Muscle layer of duodenum (tissue), 2 donors: Measurements from ENCODE around the gene CWC27.

Experiments used
- H3K27ac ChIP-seq: one replicate; pipeline ENCODE4 v1.7.0; 2013; ENCODE audit warnings: mild to moderate bottlenecking, low read length
- H3K27me3 ChIP-seq: one replicate; pipeline ENCODE4 v1.7.0; 2013; ENCODE audit warnings: low read depth, mild to moderate bottlenecking, control low read depth, low read length
- H3K36me3 ChIP-seq, 2 donors: one replicate each; pipeline ENCODE4 v1.7.0; 2013; ENCODE audit warnings: low read length in 2 of 2, control low read depth in 1 of 2, mild to moderate bottlenecking in 1 of 2; ENCODE audit not compliant: insufficient read depth in 2 of 2, control insufficient read depth in 1 of 2
- H3K4me1 ChIP-seq, 2 donors: one replicate each; pipeline ENCODE4 v1.7.0; 2013; ENCODE audit warnings: low read length in 2 of 2, mild to moderate bottlenecking in 2 of 2, control low read depth in 1 of 2, moderate library complexity in 1 of 2; ENCODE audit not compliant: insufficient read depth in 2 of 2, control insufficient read depth in 1 of 2
- H3K4me3 ChIP-seq, 2 donors: one replicate each; pipeline ENCODE4 v1.7.0; 2013; ENCODE audit warnings: low read length in 2 of 2, low read depth in 1 of 2, mild to moderate bottlenecking in 1 of 2
- H3K9me3 ChIP-seq, 2 donors: one replicate each; pipeline ENCODE4 v1.7.0; 2013; ENCODE audit warnings: low read length in 2 of 2, control low read depth in 1 of 2, mild to moderate bottlenecking in 1 of 2; ENCODE audit not compliant: control insufficient read depth in 1 of 2
- donor health status: healthy.

CWC27 gene

DNA sequence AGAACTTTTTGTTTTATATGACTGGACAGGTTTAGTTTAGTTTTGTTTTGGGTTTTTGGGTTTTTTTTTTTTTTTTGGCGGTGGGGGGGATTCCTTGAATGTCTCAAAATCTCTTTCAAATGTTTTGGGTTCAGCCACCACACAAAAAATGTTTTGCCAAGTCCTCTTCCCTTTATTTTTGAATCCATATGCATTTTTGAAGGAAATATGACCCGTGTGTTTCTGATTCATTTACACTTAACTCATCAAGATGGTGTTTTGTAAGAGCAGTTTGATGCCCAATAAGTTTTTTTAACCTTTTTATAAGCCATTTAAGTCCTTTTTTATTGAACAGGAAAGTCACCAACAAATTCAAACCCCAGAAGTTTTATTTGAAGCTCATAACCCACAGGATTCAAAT is 209.8 kb downstream of the CWC27 start:
- H3K4me3 ChIP-seq: no peak overlapping the region
- H3K27ac ChIP-seq: no peak overlapping the region
- H3K9me3 ChIP-seq: no peaks in the 10 kb centered on the region
- H3K4me1 ChIP-seq: no peaks in the 10 kb centered on the region
- H3K36me3 ChIP-seq: peaks cover 0 to 4% of the 10 kb centered on the region in 2 donors
- H3K27me3 ChIP-seq: no peaks in the 10 kb centered on the region

DNA sequence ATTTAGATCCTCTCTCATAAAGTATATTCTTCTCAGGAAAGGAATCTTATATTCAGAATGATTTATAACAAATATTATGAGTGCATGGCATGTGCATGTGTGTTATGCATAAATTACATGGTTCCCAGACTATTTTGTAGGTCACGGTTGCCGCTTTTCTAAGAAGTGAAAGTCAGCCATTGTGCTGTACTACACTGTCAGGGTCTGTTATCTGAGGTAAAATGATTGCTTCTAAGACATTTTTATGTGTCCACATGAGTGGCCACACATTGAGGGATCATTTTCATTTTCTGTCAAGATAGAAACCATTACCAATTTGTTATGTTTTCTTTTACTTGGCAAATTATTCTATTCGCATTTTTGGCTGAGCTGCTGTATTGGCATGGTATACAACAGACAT is 210.8 kb downstream of the CWC27 start:
- no peaks in the 10 kb centered on the region for H3K9me3 ChIP-seq
- peaks cover 0 to 4% of the 10 kb centered on the region in 2 donors for H3K36me3 ChIP-seq

DNA sequence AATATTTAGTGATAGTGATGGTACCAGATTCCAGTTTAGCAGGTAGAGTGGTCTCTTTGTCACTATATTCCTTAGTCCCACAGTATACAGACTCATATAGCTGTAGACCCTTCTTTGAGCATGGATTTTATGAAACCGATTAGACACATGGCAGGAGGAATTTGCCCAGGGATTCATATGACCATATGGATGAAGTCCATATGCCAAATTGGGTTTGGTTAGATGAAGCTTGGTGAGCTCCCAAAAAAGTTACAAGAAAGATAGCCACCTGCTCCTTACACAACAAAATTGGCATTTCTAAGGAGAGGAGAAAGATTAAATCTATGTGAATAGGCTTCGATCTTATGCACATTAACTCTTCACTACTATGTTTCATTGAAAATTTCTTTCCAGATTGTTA is 211.4 kb downstream of the CWC27 start:
- H3K9me3 ChIP-seq: no peaks in the 10 kb centered on the region
- H3K27me3 ChIP-seq: no peaks in the 10 kb centered on the region
- no peak overlapping the region for H3K27ac ChIP-seq
- no peak overlapping the region for H3K4me3 ChIP-seq
- H3K4me1 ChIP-seq: no peaks in the 10 kb centered on the region
- H3K36me3 ChIP-seq: peaks cover 0 to 4% of the 10 kb centered on the region in 2 donors

More for the DNA sequence above, 210.8 kb downstream of the CWC27 start:
- Histone ChIP-seq H3K27me3 (no peaks in the 10 kb centered on the region), H3K27ac (no peak overlapping the region), H3K4me3 (no peak overlapping the region), H3K4me1 (no peaks in the 10 kb centered on the region)

DNA sequence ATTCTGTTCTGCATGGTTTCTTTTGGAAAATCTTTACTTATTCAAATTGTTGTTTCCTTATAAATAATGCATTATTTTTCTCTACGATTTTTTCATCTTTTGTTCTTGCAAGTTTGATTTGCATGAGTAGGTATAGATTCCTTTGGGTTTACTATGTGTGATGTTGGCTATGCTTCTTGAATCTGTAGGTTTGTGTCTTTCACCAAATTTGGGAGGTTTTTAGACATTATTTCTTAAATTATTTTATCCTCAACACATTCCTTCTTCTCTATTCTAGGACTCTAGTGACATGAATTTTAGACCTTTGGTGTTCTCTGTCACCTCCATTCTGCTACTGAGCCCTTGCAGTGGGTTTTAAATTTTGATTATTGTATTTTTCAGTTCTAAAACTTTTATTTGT is 219.0 kb downstream of the CWC27 start:
- Histone ChIP-seq H3K9me3 (peaks cover 0 to 6% of the 10 kb centered on the region in 2 donors), H3K27ac (no peak overlapping the region), H3K36me3 (peaks cover 0 to 6% of the 10 kb centered on the region in 2 donors)

DNA sequence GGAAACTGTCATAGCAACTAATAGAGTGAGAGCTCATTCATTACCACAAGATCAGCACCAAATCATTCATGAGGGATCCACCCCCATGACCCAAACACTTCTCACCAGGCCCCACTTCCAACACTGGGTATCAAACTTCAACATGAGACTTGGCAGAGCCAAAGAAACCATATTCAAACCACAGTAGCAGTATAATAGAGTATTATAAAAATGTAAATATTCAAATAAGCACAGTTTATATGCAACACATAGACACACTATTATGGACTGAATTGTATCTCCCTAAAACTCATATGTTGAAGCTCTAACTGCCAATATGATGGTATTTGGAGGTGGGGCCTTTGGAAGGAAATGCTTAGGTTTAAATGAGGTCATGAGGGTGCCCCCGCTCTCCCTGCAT is 240.5 kb downstream of the CWC27 start:
- Histone ChIP-seq H3K27me3 (no peaks in the 10 kb centered on the region), H3K4me3 (no peak overlapping the region), H3K9me3 (no peaks in the 10 kb centered on the region), H3K4me1 (peaks cover 0 to 14% of the 10 kb centered on the region in 2 donors), H3K36me3 (no peaks in the 10 kb centered on the region), H3K27ac (no peak overlapping the region)

More for the DNA sequence above, 219.0 kb downstream of the CWC27 start:
- Histone ChIP-seq H3K27me3 (no peaks in the 10 kb centered on the region), H3K4me3 (no peak overlapping the region), H3K4me1 (peaks cover 0 to 5% of the 10 kb centered on the region in 2 donors)

DNA sequence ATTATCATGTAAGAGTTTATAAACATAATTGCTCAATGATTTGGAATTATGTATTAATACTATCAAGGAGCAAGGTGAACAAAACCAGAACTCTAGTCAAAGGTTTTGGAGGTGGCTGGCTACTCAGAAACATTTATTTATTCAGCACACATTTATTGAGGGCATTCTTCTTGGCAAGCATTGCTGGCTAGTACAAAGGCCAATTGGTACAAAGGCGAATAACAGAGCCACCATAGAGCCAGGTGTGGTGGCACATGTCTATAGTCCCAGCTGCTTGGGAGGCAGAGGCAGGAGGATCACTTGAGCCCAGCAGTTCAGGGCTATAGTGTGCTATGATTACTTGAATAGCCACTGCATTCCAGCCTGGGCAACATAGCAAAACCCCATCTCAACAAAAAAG is 242.1 kb downstream of the CWC27 start:
- Histone ChIP-seq H3K4me1 (peaks cover 0 to 28% of the 10 kb centered on the region in 2 donors), H3K36me3 (no peaks in the 10 kb centered on the region), H3K9me3 (no peaks in the 10 kb centered on the region), H3K4me3 (no peak overlapping the region), H3K27ac (no peak overlapping the region), H3K27me3 (no peaks in the 10 kb centered on the region)

DNA sequence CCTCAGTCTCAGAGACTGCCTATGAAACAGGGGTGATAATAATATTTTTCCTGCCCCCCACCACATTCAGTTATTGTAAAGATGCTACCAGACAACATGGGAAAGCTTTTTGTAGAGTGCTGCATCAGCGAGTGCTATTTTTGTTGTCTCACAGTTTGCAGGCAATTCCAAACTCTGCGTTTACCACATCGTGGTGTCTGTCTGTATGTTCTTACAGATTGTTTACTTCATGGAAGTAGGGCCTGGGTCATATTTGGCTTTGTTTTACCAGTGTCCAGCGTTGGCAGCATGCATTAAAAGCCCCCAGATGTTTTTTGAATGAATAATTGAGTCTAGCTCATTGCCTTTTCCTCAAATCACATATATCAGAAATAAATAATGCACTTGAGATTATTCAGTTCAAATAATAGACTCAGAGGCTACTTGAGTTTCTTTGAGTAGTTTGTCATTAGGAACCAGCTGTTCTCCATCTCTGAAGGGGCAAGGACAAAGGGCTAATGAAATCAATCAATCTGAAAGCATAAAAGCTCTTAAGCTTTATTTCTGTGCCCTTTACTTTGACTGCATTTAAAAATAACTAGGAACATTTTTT is 243.7 kb downstream of the CWC27 start:
- Histone ChIP-seq H3K27me3 (no peaks in the 10 kb centered on the region), H3K36me3 (no peaks in the 10 kb centered on the region), H3K9me3 (no peaks in the 10 kb centered on the region), H3K27ac (no peak overlapping the region), H3K4me1 (peaks cover 0 to 29% of the 10 kb centered on the region in 2 donors), H3K4me3 (no peak overlapping the region)

DNA sequence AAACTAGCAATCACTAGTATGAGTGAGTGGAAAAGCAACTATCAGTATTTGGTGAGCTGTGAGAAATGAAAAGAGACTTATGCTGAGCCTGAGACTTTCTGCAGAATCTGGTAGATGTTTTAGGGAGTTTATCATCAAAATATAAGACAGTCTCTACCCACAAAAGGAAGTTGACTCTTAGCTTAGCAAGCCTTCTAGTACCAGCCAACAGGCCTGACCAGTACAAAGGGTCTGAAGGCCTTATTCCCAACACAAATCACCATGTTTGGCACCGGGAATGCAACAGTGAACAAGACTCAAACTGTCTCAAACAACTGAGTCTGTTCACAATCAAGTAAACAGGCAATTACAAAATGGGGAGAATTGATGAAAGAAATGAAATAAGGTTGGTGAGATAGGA is 244.4 kb downstream of the CWC27 start:
- no peaks in the 10 kb centered on the region for H3K9me3 ChIP-seq
- H3K4me1 ChIP-seq: peaks cover 0 to 29% of the 10 kb centered on the region in 2 donors
- H3K4me3 ChIP-seq: no peak overlapping the region
- no peaks in the 10 kb centered on the region for H3K27me3 ChIP-seq
- H3K27ac ChIP-seq: no peak overlapping the region
- no peaks in the 10 kb centered on the region for H3K36me3 ChIP-seq

DNA sequence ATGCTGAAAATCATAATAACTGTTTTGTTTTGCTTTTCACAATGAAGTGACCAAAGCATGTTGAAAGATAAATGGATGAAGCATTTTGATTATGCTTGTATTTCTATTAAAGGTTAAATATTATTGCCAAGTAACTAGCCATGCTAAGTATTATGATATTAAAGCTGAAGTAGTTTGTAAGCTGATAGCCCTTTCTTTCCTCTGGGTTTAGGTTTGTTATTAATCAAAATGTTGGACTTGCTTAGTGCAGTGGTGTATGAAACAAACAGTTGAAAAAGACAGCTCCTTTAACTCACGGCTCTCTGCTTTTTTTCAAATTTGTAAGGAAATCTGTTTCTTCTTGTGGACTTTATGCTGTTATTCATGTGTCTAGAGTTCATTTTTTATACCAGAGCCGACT is 246.0 kb downstream of the CWC27 start:
- no peaks in the 10 kb centered on the region for H3K27me3 ChIP-seq
- no peak overlapping the region for H3K4me3 ChIP-seq
- H3K36me3 ChIP-seq: no peaks in the 10 kb centered on the region
- no peaks in the 10 kb centered on the region for H3K9me3 ChIP-seq
- H3K27ac ChIP-seq: no peak overlapping the region
- H3K4me1 ChIP-seq: peaks cover 0 to 29% of the 10 kb centered on the region in 2 donors

DNA sequence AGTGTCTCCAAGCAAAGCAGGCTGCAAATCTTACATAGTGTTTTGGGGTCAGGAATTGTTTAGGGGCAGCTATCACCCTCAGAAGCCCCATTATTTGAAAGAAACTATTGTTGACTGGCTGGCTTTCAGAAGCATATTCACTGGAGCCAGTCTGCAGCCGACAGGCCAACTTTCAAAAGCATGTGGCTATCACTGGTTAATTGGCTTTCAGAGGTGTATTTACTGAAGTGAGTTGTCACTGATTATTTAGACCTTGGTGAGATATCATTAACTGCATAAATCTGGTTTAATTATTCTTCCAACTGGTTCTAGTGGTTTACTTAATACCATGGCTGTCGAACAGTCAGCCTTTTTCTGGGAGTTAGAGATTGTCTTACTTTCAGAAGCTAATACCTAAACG is 247.0 kb downstream of the CWC27 start:
- Histone ChIP-seq H3K4me3 (no peak overlapping the region), H3K4me1 (peaks cover 0 to 29% of the 10 kb centered on the region in 2 donors), H3K36me3 (no peaks in the 10 kb centered on the region)

DNA sequence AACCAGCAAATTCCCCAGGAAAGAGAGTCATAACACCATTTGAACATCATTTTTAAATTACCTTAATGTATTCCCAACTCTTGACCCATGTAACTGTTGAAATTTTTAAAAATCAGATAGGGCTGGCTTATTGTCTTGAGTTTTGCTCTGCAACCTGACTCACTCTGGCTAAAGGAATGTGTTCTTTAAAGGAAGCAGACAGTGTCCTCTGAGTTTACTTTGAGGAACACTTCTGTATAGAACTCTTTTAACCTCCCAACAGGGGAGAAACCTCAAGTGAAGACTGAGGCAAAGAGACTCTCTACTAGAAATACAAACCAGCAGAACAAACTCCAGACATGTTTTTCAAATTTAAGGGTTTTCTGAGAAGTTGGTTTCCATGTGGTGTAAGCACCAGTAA is 248.9 kb downstream of the CWC27 start:
- Histone ChIP-seq H3K4me1 (peaks cover 0 to 24% of the 10 kb centered on the region in 2 donors), H3K36me3 (no peaks in the 10 kb centered on the region), H3K4me3 (no peak overlapping the region), H3K27ac (no peak overlapping the region), H3K9me3 (no peaks in the 10 kb centered on the region), H3K27me3 (no peaks in the 10 kb centered on the region)

More for the DNA sequence above, 247.0 kb downstream of the CWC27 start:
- Histone ChIP-seq H3K27me3 (no peaks in the 10 kb centered on the region), H3K27ac (no peak overlapping the region), H3K9me3 (no peaks in the 10 kb centered on the region)

DNA sequence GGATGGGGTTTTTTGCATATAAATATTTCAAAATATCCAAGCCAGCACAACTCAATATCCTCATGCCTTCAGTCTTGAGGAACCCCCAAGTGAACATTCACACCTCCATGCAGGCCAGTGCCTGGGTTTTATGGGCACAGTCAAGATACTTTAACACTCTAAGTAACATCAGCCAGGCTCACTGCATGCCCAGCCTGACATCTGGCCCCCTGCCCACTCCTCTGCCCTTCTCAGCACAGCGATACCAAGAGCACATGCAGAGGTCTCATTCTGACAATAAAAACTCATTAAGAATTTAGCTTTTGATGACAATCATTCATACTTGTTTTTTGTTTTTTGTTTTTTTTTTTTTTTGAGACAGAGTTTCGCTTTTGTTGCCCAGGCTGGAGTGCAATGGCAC is 250.0 kb downstream of the CWC27 start:
- H3K27ac ChIP-seq: no peak overlapping the region
- no peaks in the 10 kb centered on the region for H3K9me3 ChIP-seq
- no peaks in the 10 kb centered on the region for H3K27me3 ChIP-seq
- H3K4me3 ChIP-seq: no peak overlapping the region
- no peaks in the 10 kb centered on the region for H3K36me3 ChIP-seq
- peaks cover 0 to 16% of the 10 kb centered on the region in 2 donors for H3K4me1 ChIP-seq
